GM18861 (cell line): ENCODE measurements around the gene C15orf39.
A peak's percentile ranks its signal among the peaks of the same experiment; 100 is the strongest.

Experiments
- ATAC-seq: cut with Tn5 transposase; IDR thresholded peaks from one replicate; pipeline ENCODE4 v1.9.1; 2021; ENCODE audit not compliant: unreplicated experiment

C15orf39 gene

GRCh38 chr15:75195766-75196241 lies 5.9 kb upstream of the C15orf39 start:
- ATAC-seq, result no peak

GRCh38 chr15:75197062-75197630 lies 4.5 kb upstream of the C15orf39 start:
- no peak for ATAC-seq

- no peak for ATAC-seq
Measured at GRCh38 chr15:75198560-75199356, 2.9 kb upstream of the C15orf39 start.

GRCh38 chr15:75199357-75199940 lies 2.2 kb upstream of the C15orf39 start:
- no peak for ATAC-seq

GRCh38 chr15:75200391-75200764 lies 1.3 kb upstream of the C15orf39 start:
- no peak for ATAC-seq

GRCh38 chr15:75200765-75201615 lies 692 bp upstream of the C15orf39 start:
- no peak for ATAC-seq

- peak; percentile 28 for ATAC-seq
Measured at GRCh38 chr15:75202251-75203016, 752 bp downstream of the C15orf39 start.

GRCh38 chr15:75203017-75203907 lies 1.6 kb downstream of the C15orf39 start:
- no peak for ATAC-seq

GRCh38 chr15:75203908-75204263 lies 2.2 kb downstream of the C15orf39 start:
- ATAC-seq, result no peak

- peak; percentile 32 for ATAC-seq
Measured at GRCh38 chr15:75204340-75205063, 2.8 kb downstream of the C15orf39 start.

- ATAC-seq, result no peak
Measured at GRCh38 chr15:75205064-75205395, 3.3 kb downstream of the C15orf39 start.

- ATAC-seq, result no peak
Measured at GRCh38 chr15:75206006-75206405, 4.3 kb downstream of the C15orf39 start.

- no peak for ATAC-seq
Measured at GRCh38 chr15:75206803-75207617, 5.3 kb downstream of the C15orf39 start.

- ATAC-seq, result no peak
Measured at GRCh38 chr15:75207618-75208500, 6.2 kb downstream of the C15orf39 start.

GRCh38 chr15:75208501-75209288 lies 7.0 kb downstream of the C15orf39 start:
- ATAC-seq, result no peak

GRCh38 chr15:75209289-75209676 lies 7.6 kb downstream of the C15orf39 start:
- no peak for ATAC-seq
